ENCODE measurements around the gene ERG28. TPM values are rescaled to one million over a fixed set of nuclear protein-coding genes. Genes with fewer than 3 reads are reported as not detected.

ERG28 gene
- total and polyA plus RNA-seq, 10 of the 15 experiments (the other 5 are each of a cell fraction or from before 2014, with no cell fraction given) = 15.2 to 67.0 (median 48.1) TPM

- no peak for TF ChIP-seq FOS (IDR thresholded peaks at IDR 0.05; ENCODE audit: borderline replicate concordance, extremely low read depth, insufficient read length)
- no peak for TF ChIP-seq ZNF622 (IDR thresholded peaks at IDR 0.05)
- no peak for TF ChIP-seq IRF3 (IDR thresholded peaks at IDR 0.05)
- TF ChIP-seq POU2F2 (IDR thresholded peaks at IDR 0.05; ENCODE audit: borderline replicate concordance, low read depth, low read length) = no peak
- no peak for TF ChIP-seq RELB (IDR thresholded peaks at IDR 0.05; ENCODE audit: low read depth)
- no peak for TF ChIP-seq SIN3A (IDR thresholded peaks at IDR 0.05; ENCODE audit: low read depth, low read length)
- no peak for TF ChIP-seq CREM (IDR thresholded peaks at IDR 0.05; ENCODE audit: low read depth)
- TF ChIP-seq HCFC1 (IDR thresholded peaks at IDR 0.05; ENCODE audit: low read length) = no peak
- 40% methylated on average over 1 of the region's 1 CpG for WGBS (ENCODE audit: insufficient coverage, insufficient replicate concordance, low lambda C conversion rate, missing lambda C conversion rate)
- intact Hi-C loops (cut with micrococcal nuclease; ENCODE audit: unreplicated experiment) (no loop called here), in situ Hi-C loops (cut with MboI) (no loop called here)
- POLR2A ChIA-PET = no interaction called here
- H4K20me1 ChIP-seq (ENCODE audit: control insufficient read depth, insufficient read depth) = no peaks in the 10 kb centered on the region
- H3K27me3 ChIP-seq (replicated peaks in 1 of 2; ENCODE audit: control insufficient read depth in 2 of 2, insufficient read depth in 2 of 2, low read length in 1 of 2) = no peaks in the 10 kb centered on the region
- RAD21 ChIA-PET (ENCODE audit: unreplicated experiment) = interaction anchor here (2.1 kb wide), 1 partner anchor 43 kb away, joined by 7 read pairs; no protein-coding TSS in a partner anchor
- H3K4me2 ChIP-seq (ENCODE audit: control insufficient read depth, insufficient read depth) = no peak overlapping the region
- no peak overlapping the region for H3K27ac ChIP-seq (ENCODE audit: control insufficient read depth, insufficient read depth)
- H3K9me3 ChIP-seq (replicated peaks; ENCODE audit: control insufficient read depth, insufficient read depth, low read length) = no peaks in the 10 kb centered on the region
- FAIRE-seq (no peak), DNase-seq (ENCODE audit: low read depth, low spot score) (no peak), ATAC-seq (no peak)
- no peak overlapping the region for H2AFZ ChIP-seq (ENCODE audit: control insufficient read depth, low read depth, low read length)
- no TSS peak for BruUV-seq (replicated peaks)
- H3K4me1 ChIP-seq (ENCODE audit: control insufficient read depth, insufficient read depth, low read length) = no peaks in the 10 kb centered on the region
- CTCF ChIA-PET = interaction anchor here (0.8 to 3.4 kb wide), 9 partner anchors 15 to 95 kb away, joined by 3 to 14 read pairs (median 4); no protein-coding TSS in a partner anchor
- no peak overlapping the region for H3K4me3 ChIP-seq
- H3K36me3 ChIP-seq (ENCODE audit: control insufficient read depth in 2 of 2, insufficient read depth in 2 of 2, low read length in 1 of 2) = no peaks in the 10 kb centered on the region
- SMC1A ChIA-PET (ENCODE audit: uncharacterized antibody, unreplicated experiment) = interaction anchor here (5.0 kb wide), 1 partner anchor 42 kb away, joined by 20 read pairs; the partner anchor contains the start of gene FLVCR2
- H3K9ac ChIP-seq (ENCODE audit: control insufficient read depth, insufficient read depth, low read length) = no peak overlapping the region
- H3K79me2 ChIP-seq (ENCODE audit: control insufficient read depth, insufficient read depth, low read length) = no peaks in the 10 kb centered on the region
Measured at GRCh38 chr14:75619548-75619947, 41.1 kb downstream of the ERG28 start.

Data from GM12878 (cell line).